HG02798 (cell line): ENCODE results near the gene ABCC3.

Experiments
- ATAC-seq: cut with Tn5 transposase; IDR thresholded peaks from one replicate; pipeline ENCODE4 v1.9.1; 2021; ENCODE audit warnings: mild to moderate bottlenecking; ENCODE audit not compliant: unreplicated experiment, poor library complexity

Gene ABCC3

DNA sequence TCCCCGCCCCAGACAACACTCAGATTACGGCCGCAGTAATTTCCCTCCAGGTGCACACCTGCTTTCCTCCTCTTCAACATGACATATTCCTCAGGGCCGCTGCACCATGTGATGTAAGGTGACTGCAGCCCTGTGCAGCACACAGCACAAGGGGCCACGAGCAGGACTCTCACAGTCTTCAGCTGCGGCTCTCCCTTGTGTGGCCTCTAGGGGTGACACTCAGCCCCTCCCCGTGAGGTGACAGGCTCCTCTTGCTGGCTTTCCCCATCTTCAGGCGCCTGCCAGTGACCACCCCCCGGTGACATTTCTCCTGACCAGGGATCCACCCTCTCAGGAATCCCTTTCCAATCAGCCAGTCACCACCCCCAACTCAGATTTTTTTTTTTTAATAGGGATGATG, 31.3 kb upstream of the ABCC3 start:
- no peak for ATAC-seq

DNA sequence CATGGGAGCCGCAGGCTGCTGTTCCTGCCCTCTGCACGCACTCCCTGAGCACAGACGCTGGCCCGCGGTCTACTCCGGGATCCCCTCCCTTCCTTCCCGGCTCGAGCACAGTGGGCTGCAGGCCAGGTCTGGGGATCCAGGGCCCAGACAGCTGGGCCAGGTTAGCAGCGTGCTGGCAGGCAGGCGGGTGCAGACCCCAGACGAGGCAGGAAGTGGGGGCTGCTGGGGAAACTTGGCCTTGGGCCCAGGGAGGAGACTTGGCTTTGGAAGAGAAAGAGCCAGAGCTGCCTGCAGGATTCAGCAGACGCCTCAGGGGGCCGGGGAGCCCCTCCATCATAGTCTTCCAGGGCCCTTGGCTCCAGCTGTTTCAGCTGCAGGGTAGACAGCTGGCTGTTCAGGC, 30.2 kb upstream of the ABCC3 start:
- no peak for ATAC-seq

DNA sequence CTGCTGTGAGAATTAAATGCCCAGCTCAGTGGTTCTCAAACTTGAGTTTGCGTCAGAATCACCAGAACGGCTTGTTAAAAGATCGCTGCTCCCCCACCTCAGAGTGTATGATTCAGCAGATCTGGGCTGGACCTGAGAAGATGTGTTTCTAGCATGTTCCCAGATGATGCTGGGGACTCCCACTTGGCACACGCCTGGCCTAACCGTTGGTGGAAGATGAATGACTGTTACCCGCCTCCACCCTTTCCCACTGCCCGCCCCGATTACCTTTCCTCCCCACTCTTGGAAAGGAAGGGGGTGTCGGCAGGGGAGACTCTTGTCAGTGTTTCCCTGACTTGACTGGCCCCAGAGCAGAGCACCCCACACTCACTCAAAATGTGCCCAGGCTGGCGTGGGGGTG, 29.3 kb upstream of the ABCC3 start:
- ATAC-seq = no peak

DNA sequence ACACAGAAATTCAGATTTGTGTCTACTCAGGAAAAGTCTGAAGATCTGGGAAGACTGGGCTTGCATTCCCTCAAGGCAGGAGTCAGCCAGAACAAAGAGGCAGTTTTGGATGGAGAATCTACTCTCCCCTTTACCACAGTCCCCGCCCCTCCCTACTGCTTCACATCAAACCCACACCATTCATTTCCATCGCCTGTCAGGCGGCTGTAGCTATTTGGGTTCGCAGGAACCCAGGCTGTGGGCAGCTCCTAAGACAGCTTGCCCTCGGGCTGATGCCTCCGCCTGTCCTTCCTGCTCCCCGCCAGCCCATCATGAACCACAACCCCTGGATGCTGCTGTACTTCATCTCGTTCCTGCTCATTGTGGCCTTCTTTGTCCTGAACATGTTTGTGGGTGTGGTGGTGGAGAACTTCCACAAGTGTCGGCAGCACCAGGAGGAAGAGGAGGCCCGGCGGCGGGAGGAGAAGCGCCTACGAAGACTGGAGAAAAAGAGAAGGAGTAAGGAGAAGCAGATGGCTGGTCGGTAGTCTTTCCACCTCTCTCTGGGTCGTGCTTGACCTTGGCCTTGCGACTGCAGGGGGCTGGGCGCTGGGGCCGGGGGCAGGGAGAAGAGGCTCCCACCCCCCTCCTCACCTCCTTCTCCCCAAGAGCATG, 27.0 kb upstream of the ABCC3 start:
- no peak for ATAC-seq

DNA sequence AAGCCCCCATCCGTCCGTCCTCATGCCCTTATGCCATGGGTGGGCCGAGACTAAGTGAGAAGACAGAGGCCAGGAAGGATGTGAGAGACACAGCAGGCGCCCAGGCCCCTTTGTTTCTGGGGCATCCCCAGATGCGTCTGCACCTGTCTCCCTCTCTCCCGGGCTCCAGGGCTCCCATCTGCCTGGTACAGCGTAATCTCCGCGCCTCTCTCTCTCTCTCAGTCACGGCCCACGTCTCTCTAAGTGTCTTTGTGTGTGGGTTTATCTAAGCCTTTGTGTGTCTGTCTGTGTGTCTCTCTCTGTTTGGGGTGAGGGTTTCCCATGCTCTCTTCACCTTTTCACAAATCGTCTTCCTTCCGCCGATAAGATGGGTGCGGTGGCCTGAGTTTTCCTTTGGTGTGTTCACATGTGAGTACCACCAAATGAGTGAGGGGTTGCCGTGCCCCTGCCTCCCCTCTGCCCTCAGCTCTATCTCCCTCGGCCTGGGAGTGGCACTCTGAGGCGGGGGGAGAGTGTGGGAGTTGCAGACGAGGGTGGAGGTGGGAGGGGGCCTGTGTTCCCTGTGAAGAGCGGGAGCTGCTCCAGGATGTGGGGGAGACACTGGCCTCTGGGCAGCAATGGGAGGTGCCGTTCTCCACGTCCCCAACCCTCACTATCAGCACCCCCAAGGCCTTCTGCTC, 25.8 kb upstream of the ABCC3 start:
- no peak for ATAC-seq

DNA sequence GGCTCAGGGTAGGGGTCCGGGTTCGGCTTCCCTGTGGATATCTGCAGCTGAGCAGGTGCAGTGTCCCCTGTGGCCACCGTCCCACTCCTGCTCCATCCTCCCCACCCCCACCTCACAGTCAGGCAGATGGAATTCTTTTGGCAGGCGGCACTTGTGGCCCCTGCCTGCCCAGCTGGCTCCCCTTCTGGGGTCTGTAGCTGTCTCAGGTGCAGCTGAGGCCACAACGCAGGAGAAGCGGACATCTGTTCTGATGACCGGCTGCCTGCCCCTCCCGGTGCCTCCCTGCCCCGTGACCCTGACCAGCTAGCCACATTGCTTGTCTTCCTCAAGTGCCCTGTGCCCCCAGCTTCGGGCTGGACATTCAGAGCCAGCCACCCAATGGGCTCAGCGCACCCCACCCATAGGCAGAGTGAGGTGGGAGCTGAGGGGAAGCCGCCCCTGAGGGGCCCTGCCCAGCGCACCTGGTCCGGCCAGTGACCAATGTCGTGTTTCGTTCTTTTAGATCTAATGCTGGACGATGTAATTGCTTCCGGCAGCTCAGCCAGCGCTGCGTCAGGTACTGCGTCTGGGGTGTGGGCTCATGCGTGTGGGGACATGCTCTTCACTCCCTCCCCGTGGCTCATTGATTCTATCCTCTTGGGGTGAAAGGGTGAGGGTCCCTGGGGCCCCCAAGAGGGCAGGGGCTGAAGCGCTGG, 25.2 kb upstream of the ABCC3 start:
- ATAC-seq = no peak

DNA sequence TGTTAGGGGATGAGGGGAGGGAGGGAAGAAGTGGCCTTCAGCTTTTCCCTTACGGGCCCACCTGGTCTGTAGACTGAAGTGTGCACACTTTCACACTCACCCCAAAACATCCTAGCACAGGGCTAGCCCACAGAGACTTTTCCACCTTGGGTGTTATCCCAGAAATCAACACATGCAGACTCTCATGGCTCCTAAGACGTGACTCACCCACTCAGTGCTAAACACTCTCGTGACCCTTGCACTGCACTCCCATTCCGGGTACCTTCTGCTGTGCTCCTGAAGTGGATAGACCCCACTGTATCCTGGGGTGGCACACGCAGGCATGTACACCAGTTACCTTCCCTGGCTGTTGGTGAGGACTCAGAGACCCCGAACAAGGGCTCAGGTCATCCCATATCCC, 23.0 kb upstream of the ABCC3 start:
- ATAC-seq = no peak

DNA sequence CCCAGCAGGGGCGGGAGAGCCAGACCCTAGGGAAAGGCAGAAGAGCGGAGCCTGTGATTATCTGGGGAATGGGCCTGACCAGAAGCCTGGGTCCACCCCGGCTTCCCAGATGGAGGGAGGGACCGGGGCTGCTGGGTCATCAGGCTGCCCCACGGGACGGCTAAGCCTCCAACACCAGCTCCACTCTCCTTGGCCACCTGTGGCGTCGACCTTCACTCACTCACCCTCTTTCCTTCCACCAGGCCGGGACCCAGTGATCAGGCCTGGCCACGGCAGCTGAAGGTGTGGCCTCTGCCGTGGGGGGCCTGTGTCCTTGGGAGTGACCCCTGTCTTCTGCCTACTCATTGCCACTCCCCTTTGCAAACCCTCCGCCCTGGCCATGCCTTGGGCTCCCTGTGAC, 22.4 kb upstream of the ABCC3 start:
- ATAC-seq = no peak

DNA sequence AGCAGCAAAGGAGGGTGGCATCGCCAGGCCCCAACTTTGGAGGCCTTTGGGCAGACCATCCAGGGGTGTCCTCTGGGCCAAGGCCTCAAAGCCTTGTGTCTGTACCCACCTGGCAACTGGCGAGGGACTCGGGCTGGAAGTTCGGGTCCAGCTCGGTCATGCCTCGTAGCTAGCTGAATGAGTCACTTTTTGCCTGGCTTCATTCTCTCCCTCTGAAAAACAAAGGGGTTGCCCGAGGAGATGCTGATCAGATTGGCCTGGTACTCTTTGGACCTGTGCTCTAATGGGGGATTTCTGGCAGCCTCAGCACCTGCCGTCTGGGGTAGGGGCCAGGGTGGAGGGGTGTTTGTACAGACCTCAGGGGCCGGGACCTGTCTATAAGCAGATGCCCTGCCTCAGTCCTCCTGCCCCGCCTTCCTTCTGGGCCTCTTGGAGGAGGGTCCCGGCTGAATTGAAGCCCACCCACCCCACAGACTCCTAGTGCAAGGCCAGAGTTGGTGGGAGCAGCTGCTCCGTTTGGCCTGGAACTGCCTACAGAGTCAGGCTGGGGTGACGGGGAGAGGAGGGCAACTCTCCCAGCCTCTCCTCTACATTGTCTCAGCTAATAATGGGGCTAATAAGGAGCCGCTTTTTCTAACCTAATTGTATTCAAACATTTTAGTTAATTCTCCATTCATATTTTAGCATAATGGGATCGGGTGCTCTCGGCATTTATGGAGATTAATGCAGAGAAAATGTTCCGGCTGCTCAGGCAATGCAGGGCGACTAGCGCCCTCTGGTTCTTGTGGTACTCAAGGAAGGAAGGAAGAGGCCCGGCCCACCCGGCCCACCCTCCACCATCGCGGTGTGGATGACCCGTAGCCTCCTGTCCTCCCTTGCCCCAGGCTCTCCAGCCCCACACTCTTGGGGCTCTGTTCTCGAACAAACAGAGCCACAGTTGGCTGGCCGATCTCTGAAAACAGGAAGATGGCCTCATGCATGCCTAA, 21.4 kb upstream of the ABCC3 start:
- no peak for ATAC-seq

DNA sequence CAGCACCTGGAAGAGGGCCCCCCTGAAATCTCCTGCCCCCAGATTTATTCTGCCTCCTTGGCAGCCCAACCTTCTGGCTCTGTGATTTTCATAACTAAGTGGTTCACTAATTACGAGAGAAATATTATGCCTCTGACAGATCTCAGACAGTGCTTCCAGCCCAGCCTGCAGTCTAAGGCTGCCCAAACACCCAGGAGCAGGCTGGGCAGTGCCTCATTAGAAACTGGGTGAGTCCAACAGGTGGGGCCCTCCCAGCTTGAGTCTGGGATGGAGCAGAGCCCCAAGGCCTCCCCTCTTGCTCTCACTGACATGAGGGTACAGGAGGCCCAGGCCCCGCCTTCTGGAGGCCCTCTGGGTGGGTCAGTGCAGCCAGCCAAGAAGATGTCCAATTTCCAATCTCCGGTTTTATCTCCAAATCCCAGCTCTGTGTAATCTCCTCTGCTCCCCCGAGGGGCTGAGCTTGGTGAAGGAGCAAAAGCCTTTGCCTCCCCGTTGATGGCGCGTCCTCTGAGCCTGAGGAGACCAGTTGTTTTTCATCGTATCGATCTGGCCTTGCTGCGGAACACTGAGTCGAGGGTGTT, 20.1 kb upstream of the ABCC3 start:
- no peak for ATAC-seq

DNA sequence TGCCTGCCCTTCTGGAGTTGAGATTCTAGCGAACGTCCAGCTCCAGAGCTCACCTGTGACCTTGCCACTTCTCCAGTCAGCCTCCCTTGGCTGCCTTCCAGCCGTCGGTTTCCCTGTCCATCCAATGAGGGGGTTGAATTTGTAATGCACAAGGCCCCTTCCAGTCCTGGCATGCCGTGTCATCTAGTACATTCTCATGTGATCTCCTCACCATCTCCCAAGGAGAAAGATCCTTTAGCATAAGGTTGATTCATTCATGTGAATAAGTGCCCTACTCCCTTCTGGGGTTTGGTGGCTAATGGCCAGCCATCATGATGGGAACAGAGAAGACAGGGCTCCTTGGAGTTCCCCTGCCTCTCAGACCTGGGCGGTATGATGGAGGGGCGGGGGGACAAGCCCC, 18.9 kb upstream of the ABCC3 start:
- ATAC-seq = no peak

DNA sequence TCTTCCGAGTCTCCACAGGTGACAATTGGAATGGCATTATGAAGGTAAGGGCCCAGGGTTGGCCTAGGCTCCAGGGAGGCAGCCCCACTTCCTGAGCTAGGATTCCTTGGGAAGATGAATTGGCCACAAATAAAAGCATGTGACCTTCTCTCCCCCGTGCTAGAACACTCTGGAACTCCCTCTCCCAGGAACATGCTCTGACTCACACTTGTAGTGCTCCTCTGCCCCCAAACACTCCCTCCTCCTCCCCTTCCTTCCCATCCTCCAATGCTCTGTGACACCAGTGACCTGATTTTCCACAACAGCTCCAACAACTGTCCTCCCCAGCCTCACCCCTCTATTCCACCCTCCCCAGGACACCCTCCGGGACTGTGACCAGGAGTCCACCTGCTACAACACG, 16.4 kb upstream of the ABCC3 start:
- ATAC-seq = no peak

DNA sequence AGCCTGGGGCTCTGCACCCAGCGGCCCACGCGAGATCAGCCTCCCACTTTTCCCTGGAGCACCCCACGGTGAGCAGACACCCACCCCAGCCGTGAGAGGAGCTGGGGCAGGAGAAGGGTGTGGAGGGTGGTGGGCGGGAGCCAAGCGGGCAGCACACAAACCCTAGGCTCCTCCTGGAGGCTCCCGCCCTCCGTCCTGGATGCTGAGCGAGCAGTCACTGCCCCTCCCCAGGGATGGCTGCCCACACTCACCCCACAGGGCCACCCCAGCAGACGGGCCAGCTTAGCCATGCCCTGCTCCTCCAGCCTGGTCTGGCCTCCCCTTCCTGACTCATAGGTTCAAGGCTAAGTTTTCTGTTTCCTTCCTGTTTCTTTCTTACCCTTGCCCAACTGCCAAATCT, 15.7 kb upstream of the ABCC3 start:
- ATAC-seq = no peak

DNA sequence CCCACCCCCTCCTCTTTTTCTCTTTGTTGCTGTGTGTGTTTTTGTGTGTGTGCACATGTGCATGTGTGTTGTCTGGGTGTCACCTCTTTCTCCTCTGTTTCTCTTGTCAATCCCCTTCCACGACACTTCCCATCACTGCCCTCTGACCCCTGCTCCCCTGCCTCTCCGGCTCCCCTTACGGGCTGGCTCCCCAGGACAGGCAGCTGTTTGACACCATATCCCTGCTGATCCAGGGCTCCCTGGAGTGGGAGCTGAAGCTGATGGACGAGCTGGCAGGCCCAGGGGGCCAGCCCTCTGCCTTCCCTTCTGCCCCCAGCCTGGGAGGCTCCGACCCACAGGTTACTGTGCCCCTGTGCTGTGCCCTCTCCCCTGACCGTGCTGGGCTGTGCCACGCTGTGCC, 15.2 kb upstream of the ABCC3 start:
- ATAC-seq = no peak

DNA sequence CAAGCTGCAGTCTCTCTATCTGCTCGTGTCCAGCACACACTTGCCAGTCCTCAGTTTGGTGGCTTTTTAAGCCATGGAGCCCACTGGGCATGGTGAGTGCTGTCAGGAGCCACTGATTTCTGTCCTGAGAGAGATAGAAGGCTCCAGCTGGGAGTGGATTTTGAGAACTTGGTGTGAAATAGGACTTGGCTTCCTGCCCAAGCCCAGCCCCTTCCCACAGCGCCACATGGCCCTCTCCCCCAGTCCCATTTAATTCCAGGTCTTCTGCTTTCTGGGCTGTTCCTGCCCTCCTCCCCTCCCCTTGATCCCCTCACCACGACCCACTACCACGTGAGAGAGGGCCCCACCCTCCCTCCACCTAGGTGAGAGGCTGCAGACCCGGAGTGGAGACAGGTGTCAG, 14.4 kb upstream of the ABCC3 start:
- ATAC-seq = no peak

DNA sequence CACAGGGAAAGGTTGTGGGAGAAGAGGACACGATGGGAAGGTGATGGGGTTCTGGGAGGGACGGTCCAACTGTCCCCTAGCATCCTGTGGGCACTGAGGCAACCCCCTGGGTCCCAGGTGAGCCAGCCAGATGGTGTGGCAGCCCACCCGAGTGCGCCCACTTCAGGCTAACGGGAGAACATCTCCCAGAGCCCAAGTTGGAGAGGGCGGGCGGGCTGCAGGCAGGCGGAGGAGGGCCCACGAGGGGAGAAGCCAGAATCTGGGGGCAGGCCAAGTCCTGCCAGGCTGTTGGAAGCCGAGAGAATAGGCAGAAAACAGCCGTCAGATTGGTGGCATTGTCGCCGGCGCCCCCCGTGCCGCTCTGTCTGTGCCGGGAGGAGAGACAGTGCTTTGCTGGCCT, 13.8 kb upstream of the ABCC3 start:
- ATAC-seq = no peak

DNA sequence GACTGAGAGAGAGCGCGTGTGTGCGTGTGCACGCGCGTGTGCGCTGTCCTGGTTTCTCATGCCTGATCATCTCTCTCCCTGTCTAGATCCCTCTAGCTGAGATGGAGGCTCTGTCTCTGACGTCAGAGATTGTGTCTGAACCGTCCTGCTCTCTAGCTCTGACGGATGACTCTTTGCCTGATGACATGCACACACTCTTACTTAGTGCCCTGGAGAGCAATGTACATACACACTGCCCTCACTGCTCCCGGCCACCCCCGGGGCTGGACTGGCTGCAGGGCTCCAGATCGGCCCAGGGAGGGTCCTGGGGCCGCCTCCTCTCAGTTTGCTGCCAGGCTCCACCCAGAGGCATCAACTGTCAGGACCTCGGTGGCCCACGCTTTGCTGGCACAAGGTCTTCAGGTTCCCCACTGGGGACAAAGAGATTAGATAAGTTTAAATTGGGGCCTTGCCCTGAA, 13.1 kb upstream of the ABCC3 start:
- no peak for ATAC-seq

DNA sequence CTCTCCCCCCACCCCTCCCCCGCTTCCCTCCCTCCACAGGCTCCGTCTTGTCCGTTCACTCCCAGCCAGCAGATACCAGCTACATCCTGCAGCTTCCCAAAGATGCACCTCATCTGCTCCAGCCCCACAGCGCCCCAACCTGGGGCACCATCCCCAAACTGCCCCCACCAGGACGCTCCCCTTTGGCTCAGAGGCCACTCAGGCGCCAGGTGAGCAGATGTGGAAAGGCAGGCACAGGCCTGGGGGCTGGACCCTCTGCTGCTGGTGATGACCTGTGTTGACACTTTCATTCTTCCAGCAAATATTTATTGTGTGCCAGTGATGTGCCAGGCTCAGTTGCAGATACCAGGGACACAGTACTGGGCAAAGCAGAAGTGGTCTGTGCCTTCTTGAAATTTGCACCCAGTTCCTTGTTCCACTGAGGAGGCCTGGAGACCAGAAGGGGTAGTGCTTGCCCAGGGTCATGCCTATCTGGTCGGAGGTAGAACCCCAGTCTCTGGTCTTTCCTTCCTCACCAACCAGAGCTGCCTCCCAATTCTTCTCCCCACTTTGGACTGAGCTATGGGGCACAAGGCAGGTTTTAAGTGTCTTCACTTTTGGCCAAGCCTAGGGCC, 10.3 kb upstream of the ABCC3 start:
- no peak for ATAC-seq

DNA sequence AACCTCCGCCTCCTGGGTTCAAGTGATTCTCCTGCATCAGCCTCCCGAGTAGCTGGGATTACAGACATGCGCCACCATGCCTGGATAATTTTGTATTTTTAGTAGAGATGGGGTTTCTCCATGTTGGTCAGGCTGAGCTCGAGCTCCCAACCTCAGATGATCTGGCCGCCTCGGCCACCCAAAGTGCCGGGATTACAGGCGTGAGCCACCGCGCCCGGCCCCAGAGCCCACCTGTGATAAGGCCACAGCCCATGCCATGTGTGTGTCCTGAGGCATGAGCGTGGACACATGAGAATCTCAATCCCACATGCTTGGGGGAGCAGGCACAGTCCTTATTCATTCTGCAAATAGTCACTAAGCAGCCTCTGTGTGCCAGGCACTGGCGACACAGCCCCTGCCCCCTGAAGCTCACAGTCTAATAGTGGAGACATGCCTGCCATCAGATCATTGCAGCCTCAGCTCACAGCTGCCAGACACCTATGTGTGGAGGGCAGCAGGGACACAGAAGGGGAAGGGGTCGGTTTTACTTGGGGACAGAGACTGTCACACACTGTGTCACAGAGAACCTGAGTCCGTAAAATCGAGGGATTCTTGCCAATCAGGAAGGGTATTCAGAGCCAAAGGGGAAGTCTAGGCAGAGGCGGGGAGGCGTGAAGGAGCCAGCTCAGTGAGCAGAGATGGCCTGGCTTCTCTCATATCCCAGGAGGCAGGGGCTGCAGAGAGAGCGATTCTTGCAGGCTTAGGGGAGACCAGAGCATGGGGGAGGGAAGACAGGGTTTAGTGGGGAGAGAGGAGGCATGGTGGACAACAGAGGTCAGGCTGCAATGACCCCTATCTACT, 9.4 kb upstream of the ABCC3 start:
- ATAC-seq = no peak
